SU-DHL-6 (cell line): ENCODE measurements around the gene KLHL36.

ENCODE experiments used
- H2AFZ ChIP-seq: fragments of 200-600 bp; sonication (generic); 2 replicates; pipeline ENCODE4 v1.6.1; 2014; ENCODE audit warnings: low read depth, mild to moderate bottlenecking, moderate library complexity, mixed read lengths, antibody characterized with exemption, low read length; ENCODE audit not compliant: severe bottlenecking
- H3F3A ChIP-seq: fragments of 200-600 bp; shearing (Covaris generic); 2 replicates; pipeline ENCODE4 v1.6.0; 2016; ENCODE audit warnings: antibody characterized with exemption, mild to moderate bottlenecking; ENCODE audit not compliant: insufficient read depth
- H3K27ac ChIP-seq: fragments of 200-600 bp; sonication (generic); 2 replicates; pipeline ENCODE4 v1.5.1; 2016; ENCODE audit warnings: low read depth, mild to moderate bottlenecking, low read length, moderate library complexity, mixed read lengths
- H3K27me3 ChIP-seq: fragments of 200-600 bp; sonication (generic), shearing (Covaris generic); 2 replicates; pipeline ENCODE4 v1.6.0; 2014; ENCODE audit warnings: mild to moderate bottlenecking, low read length
- H3K36me3 ChIP-seq: fragments of 200-600 bp; sonication (generic); 2 replicates; pipeline ENCODE4 v1.6.1; 2014; ENCODE audit warnings: mild to moderate bottlenecking, low read length, mixed read lengths
- H3K4me2 ChIP-seq: fragments of 300-600, 200-600 bp; shearing (Covaris generic), sonication (generic); 2 replicates; pipeline ENCODE4 v1.6.0; 2014; ENCODE audit warnings: low read length, low read depth, mild to moderate bottlenecking; ENCODE audit not compliant: poor library complexity, severe bottlenecking
- H3K4me3 ChIP-seq: fragments of 200-600 bp; sonication (generic); 2 replicates; pipeline ENCODE4 v1.5.1; 2014; ENCODE audit warnings: antibody characterized with exemption, low read length, mild to moderate bottlenecking, mixed read lengths; ENCODE audit not compliant: insufficient read depth, poor library complexity, severe bottlenecking
- H3K79me2 ChIP-seq: fragments of 200-600 bp; sonication (generic); 2 replicates; pipeline ENCODE4 v1.6.1; 2014; ENCODE audit warnings: mild to moderate bottlenecking, low read length, moderate library complexity; ENCODE audit not compliant: insufficient read depth
- H3K9ac ChIP-seq: fragments of 200-600 bp; sonication (generic); 2 replicates; pipeline ENCODE4 v1.7.0; 2014; ENCODE audit warnings: mild to moderate bottlenecking, low read length
- H3K9me2 ChIP-seq: fragments of 200-600 bp; sonication (generic); replicated peaks from 2 replicates; pipeline ENCODE4 v1.6.1; 2014; ENCODE audit warnings: low read length; ENCODE audit not compliant: insufficient read depth
- H3K9me3 ChIP-seq: fragments of 200-600 bp; sonication (generic); 2 replicates; pipeline ENCODE4 v1.6.1; 2014; ENCODE audit warnings: low read length, mixed read lengths; ENCODE audit not compliant: insufficient read depth
- H4K20me1 ChIP-seq: fragments of 200-600 bp; sonication (generic); 2 replicates; pipeline ENCODE4 v1.6.1; 2014; ENCODE audit warnings: low read depth, mild to moderate bottlenecking, antibody characterized with exemption, low read length, moderate library complexity, mixed read lengths
- EZH2phosphoT487 ChIP-seq: fragments of 200-600 bp; sonication (generic), shearing (Covaris generic); conservative IDR thresholded peaks from 2 replicates; pipeline ENCODE4 v1.6.1; 2018; ENCODE audit warnings: mild to moderate bottlenecking, antibody characterized with exemption, low read length, moderate library complexity, mixed read lengths
- TF ChIP-seq, protein P1 (sequence below): fragments of 200-600 bp; sonication (generic); IDR thresholded peaks from one replicate; pipeline ENCODE4 v1.5.1; 2017; ENCODE audit warnings: antibody characterized with exemption, mild to moderate bottlenecking, low read length, moderate library complexity; ENCODE audit not compliant: insufficient read depth, poor library complexity, severe bottlenecking

KLHL36 gene

GRCh38 chr16:84652566-84652965 lies 4.3 kb downstream of the KLHL36 start:
- Histone ChIP-seq H3K4me2 (no peak overlapping the region), H3K36me3 (0 out of 2 replicates have a peak, but pooled peaks cover 5% of the 10 kb centered on the region), H3F3A (no peaks in the 10 kb centered on the region), H3K27me3 (no peaks in the 10 kb centered on the region), H3K9ac (no peak overlapping the region), H4K20me1 (no peaks in the 10 kb centered on the region), H3K9me3 (no peaks in the 10 kb centered on the region), H2AFZ (no peak overlapping the region), H3K9me2 (no peaks in the 10 kb centered on the region), H3K27ac (no peak overlapping the region), H3K4me3 (no peak overlapping the region), H3K79me2 (no peaks in the 10 kb centered on the region)
- TF ChIP-seq EZH2phosphoT487, result no peak
- TF ChIP-seq, protein P1, sequence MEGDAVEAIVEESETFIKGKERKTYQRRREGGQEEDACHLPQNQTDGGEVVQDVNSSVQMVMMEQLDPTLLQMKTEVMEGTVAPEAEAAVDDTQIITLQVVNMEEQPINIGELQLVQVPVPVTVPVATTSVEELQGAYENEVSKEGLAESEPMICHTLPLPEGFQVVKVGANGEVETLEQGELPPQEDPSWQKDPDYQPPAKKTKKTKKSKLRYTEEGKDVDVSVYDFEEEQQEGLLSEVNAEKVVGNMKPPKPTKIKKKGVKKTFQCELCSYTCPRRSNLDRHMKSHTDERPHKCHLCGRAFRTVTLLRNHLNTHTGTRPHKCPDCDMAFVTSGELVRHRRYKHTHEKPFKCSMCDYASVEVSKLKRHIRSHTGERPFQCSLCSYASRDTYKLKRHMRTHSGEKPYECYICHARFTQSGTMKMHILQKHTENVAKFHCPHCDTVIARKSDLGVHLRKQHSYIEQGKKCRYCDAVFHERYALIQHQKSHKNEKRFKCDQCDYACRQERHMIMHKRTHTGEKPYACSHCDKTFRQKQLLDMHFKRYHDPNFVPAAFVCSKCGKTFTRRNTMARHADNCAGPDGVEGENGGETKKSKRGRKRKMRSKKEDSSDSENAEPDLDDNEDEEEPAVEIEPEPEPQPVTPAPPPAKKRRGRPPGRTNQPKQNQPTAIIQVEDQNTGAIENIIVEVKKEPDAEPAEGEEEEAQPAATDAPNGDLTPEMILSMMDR, result no peak

DNA sequence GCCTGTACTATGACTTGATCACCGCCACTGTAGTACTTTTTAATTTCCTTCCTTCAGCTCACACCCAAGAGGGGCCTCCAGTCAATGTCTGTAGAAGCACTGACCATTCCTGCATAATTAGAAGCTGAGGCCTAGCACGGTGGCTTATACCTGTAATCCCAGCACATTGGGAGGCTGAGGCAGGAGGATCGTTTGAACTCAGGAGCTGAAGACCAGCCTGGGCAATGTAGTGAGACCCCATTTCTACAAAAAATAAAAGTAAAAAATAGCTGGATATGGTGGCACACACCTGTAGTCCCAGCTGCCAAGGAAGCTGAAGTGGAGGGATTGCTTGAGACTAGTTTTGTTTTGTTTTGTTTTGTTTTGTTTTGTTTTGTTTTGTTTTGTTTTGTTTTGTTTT lies 5.9 kb downstream of the KLHL36 start:
- Histone ChIP-seq H3K79me2 (no peaks in the 10 kb centered on the region), H3K27me3 (no peaks in the 10 kb centered on the region), H3F3A (no peaks in the 10 kb centered on the region), H2AFZ (no peak overlapping the region), H3K4me2 (no peak overlapping the region), H4K20me1 (no peaks in the 10 kb centered on the region), H3K9ac (no peak overlapping the region), H3K36me3 (0 out of 2 replicates have a peak, but pooled peaks cover 5% of the 10 kb centered on the region), H3K9me3 (no peaks in the 10 kb centered on the region), H3K4me3 (no peak overlapping the region), H3K27ac (no peak overlapping the region), H3K9me2 (no peaks in the 10 kb centered on the region)
- TF ChIP-seq, protein P1, result no peak
- no peak for TF ChIP-seq EZH2phosphoT487

- H3K36me3 ChIP-seq, result 0 out of 2 replicates have a peak, but pooled peaks cover 5% of the 10 kb centered on the region
- no peaks in the 10 kb centered on the region for H3K9me3 ChIP-seq
- H3K4me2 ChIP-seq, result no peak overlapping the region
- no peaks in the 10 kb centered on the region for H3K9me2 ChIP-seq
- no peaks in the 10 kb centered on the region for H3F3A ChIP-seq
- H3K9ac ChIP-seq, result no peak overlapping the region
- TF ChIP-seq, protein P1, result no peak
- TF ChIP-seq EZH2phosphoT487, result no peak
- no peaks in the 10 kb centered on the region for H4K20me1 ChIP-seq
- no peak overlapping the region for H3K27ac ChIP-seq
- H3K79me2 ChIP-seq, result no peaks in the 10 kb centered on the region
- H3K27me3 ChIP-seq, result no peaks in the 10 kb centered on the region
- no peak overlapping the region for H2AFZ ChIP-seq
- H3K4me3 ChIP-seq, result no peak overlapping the region
Measured at GRCh38 chr16:84654998-84655397, 6.7 kb downstream of the KLHL36 start.
